ENCODE results near the gene RAD23A. TPM values are rescaled to one million over a fixed set of nuclear protein-coding genes. Genes with fewer than 3 reads are reported as not detected.
"Not testable (repeated sequence)": the region's sequence is repeated elsewhere in the genome, so short reads cannot be mapped to it uniquely, and the experiment has no call there.

Gene RAD23A
- total and polyA plus RNA-seq, 8 donors: 65.3 to 118 (median 75.6) TPM

DNA sequence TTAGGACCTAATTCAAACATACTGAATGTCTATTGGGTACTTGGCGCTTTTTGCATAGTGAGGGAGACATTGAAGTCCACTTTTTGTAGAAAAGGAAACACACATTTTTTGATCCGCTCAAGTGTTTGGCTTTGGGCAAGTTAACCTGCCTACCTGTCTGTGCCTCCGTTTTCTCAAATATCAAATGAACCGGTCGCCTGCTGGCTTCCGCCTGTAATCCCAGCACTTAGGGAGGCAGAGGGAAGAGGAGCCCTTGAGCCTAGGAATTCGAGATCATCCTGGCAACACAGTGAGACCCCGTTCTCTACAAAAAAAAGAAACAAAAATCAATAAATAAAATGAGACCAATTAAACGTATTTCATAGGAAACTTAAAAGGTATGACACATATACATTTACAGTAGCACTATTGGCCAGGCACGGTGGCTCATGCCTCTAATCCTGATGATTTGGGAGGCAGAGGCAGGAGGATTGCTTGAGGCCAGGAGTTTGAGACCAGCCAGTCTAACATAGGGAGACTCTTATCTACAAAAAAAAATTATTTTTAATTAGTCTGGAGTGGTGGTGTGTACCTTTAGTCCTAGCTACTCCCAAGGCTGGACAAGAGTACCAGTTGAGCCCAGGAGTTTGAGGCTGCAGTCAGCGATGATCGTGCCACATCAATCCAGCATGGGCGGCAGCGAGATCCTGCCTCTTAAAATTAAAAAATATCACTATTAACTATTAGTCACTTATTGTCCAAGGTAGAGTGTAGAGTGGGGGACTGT lies 1.3 kb downstream of the RAD23A start:
- H3K4me1 ChIP-seq: peaks cover 5 to 87% of the 10 kb centered on the region in 2 donors
- ATAC-seq (no peak), DNase-seq (no peak)
- no peaks in the 10 kb centered on the region for H3K27me3 ChIP-seq
- peaks cover 0 to 77% of the 10 kb centered on the region in 2 donors for H3K36me3 ChIP-seq
- TF ChIP-seq, protein P1, sequence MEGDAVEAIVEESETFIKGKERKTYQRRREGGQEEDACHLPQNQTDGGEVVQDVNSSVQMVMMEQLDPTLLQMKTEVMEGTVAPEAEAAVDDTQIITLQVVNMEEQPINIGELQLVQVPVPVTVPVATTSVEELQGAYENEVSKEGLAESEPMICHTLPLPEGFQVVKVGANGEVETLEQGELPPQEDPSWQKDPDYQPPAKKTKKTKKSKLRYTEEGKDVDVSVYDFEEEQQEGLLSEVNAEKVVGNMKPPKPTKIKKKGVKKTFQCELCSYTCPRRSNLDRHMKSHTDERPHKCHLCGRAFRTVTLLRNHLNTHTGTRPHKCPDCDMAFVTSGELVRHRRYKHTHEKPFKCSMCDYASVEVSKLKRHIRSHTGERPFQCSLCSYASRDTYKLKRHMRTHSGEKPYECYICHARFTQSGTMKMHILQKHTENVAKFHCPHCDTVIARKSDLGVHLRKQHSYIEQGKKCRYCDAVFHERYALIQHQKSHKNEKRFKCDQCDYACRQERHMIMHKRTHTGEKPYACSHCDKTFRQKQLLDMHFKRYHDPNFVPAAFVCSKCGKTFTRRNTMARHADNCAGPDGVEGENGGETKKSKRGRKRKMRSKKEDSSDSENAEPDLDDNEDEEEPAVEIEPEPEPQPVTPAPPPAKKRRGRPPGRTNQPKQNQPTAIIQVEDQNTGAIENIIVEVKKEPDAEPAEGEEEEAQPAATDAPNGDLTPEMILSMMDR (IDR thresholded peaks at IDR 0.05): no peak
- no peaks in the 10 kb centered on the region for H3K9me3 ChIP-seq
- peak overlapping the region; percentile 90 to 94 for H3K27ac ChIP-seq
- H3K4me3 ChIP-seq: peak overlapping the region; percentile 85 to 93
- intact Hi-C loops (cut with DNase I): no loop called here

DNA sequence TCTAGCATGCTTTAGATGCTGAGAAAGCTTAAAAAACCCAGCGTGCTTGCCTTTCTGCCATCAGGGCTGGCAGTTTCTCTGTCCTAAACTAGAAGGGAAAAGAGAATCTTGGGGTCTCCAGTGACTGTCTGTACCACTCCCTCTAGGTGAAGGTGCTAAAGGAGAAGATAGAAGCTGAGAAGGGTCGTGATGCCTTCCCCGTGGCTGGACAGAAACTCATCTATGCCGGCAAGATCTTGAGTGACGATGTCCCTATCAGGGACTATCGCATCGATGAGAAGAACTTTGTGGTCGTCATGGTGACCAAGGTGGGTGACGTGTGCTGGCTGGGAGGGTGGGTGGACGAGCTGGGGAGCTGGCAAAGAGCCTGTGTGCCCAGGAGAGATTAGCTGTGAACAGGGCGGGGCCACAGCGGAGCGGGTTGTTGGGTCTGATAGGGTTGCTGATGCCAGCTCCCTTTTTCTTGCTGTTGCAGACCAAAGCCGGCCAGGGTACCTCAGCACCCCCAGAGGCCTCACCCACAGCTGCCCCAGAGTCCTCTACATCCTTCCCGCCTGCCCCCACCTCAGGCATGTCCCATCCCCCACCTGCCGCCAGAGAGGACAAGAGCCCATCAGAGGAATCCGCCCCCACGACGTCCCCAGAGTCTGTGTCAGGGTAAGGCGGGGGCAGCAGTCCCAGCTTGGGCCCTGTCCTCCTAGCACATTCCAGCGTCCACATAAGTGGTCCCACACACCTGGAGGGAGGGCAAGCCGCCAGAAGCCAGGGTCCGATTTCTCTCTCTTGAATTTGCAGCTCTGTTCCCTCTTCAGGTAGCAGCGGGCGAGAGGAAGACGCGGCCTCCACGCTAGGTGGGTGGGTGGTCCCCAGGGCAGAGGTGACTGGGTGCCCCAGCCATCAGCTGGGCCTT lies 2.3 kb downstream of the RAD23A start:
- Histone ChIP-seq H3K36me3 (peaks cover 0 to 77% of the 10 kb centered on the region in 2 donors), H3K9me3 (no peaks in the 10 kb centered on the region), H3K4me1 (peaks cover 5 to 87% of the 10 kb centered on the region in 2 donors), H3K27ac (peak overlapping the region in 1 of 2 donors; percentile 94), H3K27me3 (no peaks in the 10 kb centered on the region), H3K4me3 (peak overlapping the region in 1 of 2 donors; percentile 93)
- DNase-seq: peak in 1 of 4 donors; percentile 73
- ATAC-seq: no peak
- intact Hi-C loops (cut with DNase I): no loop called here
- TF ChIP-seq, protein P1 (IDR thresholded peaks at IDR 0.05): no peak

GRCh38 chr19:12948612-12949362 lies 3.1 kb downstream of the RAD23A start:
- no peak for ATAC-seq
- intact Hi-C loops (cut with DNase I): no loop called here
- H3K4me1 ChIP-seq: peaks cover 3 to 87% of the 10 kb centered on the region in 2 donors
- H3K36me3 ChIP-seq: peaks cover 0 to 77% of the 10 kb centered on the region in 2 donors
- no peaks in the 10 kb centered on the region for H3K9me3 ChIP-seq
- H3K27ac ChIP-seq: no peak overlapping the region
- TF ChIP-seq, protein P1 (IDR thresholded peaks at IDR 0.05): no peak
- H3K27me3 ChIP-seq: no peaks in the 10 kb centered on the region
- peak in 1 of 4 donors; percentile 69 for DNase-seq
- H3K4me3 ChIP-seq: no peak overlapping the region

GRCh38 chr19:12949363-12950283 lies 4.0 kb downstream of the RAD23A start:
- TF ChIP-seq, protein P1 (IDR thresholded peaks at IDR 0.05): no peak
- DNase-seq: no peak
- H3K9me3 ChIP-seq: no peaks in the 10 kb centered on the region
- H3K4me3 ChIP-seq: no peak overlapping the region
- no peak for ATAC-seq
- no peaks in the 10 kb centered on the region for H3K27me3 ChIP-seq
- H3K4me1 ChIP-seq: peaks cover 3 to 89% of the 10 kb centered on the region in 2 donors
- peaks cover 0 to 77% of the 10 kb centered on the region in 2 donors for H3K36me3 ChIP-seq
- H3K27ac ChIP-seq: peak overlapping the region in 1 of 2 donors; percentile 20
- intact Hi-C loops (cut with DNase I): no loop called here

DNA sequence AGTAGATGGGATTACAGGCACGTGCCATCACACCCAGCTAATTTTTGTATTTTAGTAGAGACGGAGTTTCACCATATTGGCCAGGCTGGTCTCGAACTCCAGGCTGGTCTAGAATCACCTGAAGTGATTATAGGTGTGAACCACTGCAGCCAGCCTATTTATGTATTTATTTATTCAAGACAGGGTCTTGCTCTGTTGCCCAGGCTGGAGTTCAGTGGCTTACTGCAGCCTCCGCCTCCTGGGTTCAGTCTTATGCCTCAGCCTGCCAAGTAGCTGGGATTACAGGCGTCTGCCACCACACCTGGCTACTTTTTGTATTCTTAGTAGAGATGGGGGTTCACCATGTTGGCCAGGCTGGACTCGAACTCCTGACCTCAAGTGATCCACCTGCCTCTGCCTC lies 6.4 kb downstream of the RAD23A start:
- H3K9me3 ChIP-seq; H3K27me3 ChIP-seq; ATAC-seq; intact Hi-C loops (cut with DNase I); DNase-seq; H3K4me3 ChIP-seq: not testable (repeated sequence)
- Histone ChIP-seq H3K27ac (peak overlapping the region in 1 of 2 donors; percentile 75), H3K36me3 (peaks cover 0 to 72% of the 10 kb centered on the region in 2 donors), H3K4me1 (peaks cover 11 to 96% of the 10 kb centered on the region in 2 donors)

Measured in left lung (tissue), 10 donors.